ENCODE measurements around the gene RNF7.

DNA sequence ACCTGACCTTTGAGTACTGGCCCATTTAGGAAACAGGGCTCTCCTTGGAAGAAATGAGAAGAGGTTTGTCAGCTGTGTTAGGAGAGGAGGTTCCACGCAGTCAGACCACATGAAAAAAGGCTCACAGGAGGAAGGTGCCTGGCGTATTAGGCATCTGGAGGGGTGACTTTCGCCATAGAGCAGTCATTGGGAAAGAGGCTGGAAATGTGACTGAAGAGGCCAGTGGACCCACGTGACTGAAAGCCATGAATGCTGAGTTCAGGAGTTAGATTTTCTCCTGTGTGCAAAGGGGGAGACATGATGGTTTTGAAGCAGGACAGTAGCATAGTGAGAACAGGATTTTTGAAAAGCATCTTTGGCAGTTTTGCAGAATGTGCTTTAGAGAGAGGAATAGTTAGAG, 29.7 kb upstream of the RNF7 start:
- no peak for TF ChIP-seq POLR2A (IDR thresholded peaks at IDR 0.05)
- TF ChIP-seq, protein P1, sequence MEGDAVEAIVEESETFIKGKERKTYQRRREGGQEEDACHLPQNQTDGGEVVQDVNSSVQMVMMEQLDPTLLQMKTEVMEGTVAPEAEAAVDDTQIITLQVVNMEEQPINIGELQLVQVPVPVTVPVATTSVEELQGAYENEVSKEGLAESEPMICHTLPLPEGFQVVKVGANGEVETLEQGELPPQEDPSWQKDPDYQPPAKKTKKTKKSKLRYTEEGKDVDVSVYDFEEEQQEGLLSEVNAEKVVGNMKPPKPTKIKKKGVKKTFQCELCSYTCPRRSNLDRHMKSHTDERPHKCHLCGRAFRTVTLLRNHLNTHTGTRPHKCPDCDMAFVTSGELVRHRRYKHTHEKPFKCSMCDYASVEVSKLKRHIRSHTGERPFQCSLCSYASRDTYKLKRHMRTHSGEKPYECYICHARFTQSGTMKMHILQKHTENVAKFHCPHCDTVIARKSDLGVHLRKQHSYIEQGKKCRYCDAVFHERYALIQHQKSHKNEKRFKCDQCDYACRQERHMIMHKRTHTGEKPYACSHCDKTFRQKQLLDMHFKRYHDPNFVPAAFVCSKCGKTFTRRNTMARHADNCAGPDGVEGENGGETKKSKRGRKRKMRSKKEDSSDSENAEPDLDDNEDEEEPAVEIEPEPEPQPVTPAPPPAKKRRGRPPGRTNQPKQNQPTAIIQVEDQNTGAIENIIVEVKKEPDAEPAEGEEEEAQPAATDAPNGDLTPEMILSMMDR (IDR thresholded peaks at IDR 0.05) = no peak

Measured in transverse colon (tissue), 3 donors.